ENCODE measurements around the gene LDLRAD4.

The LDLRAD4 gene

GRCh38 chr18:13577091-13577697 is 358.6 kb downstream of the LDLRAD4 start:
- Mint-ChIP-seq H3K9me3 (no peaks in the 10 kb centered on the region), H3K4me1 (ENCODE audit: low read depth) (peaks cover 65% of the 10 kb centered on the region), H3K36me3 (ENCODE audit: low read depth) (no peaks in the 10 kb centered on the region), H3K27me3 (peaks cover 3% of the 10 kb centered on the region), H3K4me3 (peak overlapping the region; percentile 76), H3K27ac (peak overlapping the region; percentile 87)

GRCh38 chr18:13577781-13578180 is 359.2 kb downstream of the LDLRAD4 start:
- Mint-ChIP-seq H3K9me3 (no peaks in the 10 kb centered on the region), H3K4me1 (ENCODE audit: low read depth) (peaks cover 65% of the 10 kb centered on the region), H3K27ac (peak overlapping the region; percentile 87), H3K4me3 (peak overlapping the region; percentile 76), H3K27me3 (peaks cover 3% of the 10 kb centered on the region), H3K36me3 (ENCODE audit: low read depth) (no peaks in the 10 kb centered on the region)

GRCh38 chr18:13578400-13578799 is 359.8 kb downstream of the LDLRAD4 start:
- peaks cover 3% of the 10 kb centered on the region for H3K27me3 Mint-ChIP-seq
- no peaks in the 10 kb centered on the region for H3K9me3 Mint-ChIP-seq
- H3K27ac Mint-ChIP-seq, result peak overlapping the region; percentile 87
- peaks cover 65% of the 10 kb centered on the region for H3K4me1 Mint-ChIP-seq (ENCODE audit: low read depth)
- peak overlapping the region; percentile 66 for H3K4me3 Mint-ChIP-seq
- no peaks in the 10 kb centered on the region for H3K36me3 Mint-ChIP-seq (ENCODE audit: low read depth)

GRCh38 chr18:13579874-13580273 is 361.3 kb downstream of the LDLRAD4 start:
- Mint-ChIP-seq H3K4me1 (ENCODE audit: low read depth) (peaks cover 69% of the 10 kb centered on the region), H3K9me3 (no peaks in the 10 kb centered on the region), H3K27me3 (peaks cover 3% of the 10 kb centered on the region), H3K36me3 (ENCODE audit: low read depth) (peaks cover 7% of the 10 kb centered on the region), H3K4me3 (peak overlapping the region; percentile 25), H3K27ac (peak overlapping the region; percentile 88)

GRCh38 chr18:13580351-13580750 is 361.8 kb downstream of the LDLRAD4 start:
- Mint-ChIP-seq H3K4me3 (no peak overlapping the region), H3K27ac (peak overlapping the region; percentile 88), H3K4me1 (ENCODE audit: low read depth) (peaks cover 69% of the 10 kb centered on the region), H3K36me3 (ENCODE audit: low read depth) (peaks cover 7% of the 10 kb centered on the region), H3K9me3 (no peaks in the 10 kb centered on the region), H3K27me3 (peaks cover 3% of the 10 kb centered on the region)

- peaks cover 7% of the 10 kb centered on the region for H3K36me3 Mint-ChIP-seq (ENCODE audit: low read depth)
Observed at GRCh38 chr18:13580991-13581390, 362.4 kb downstream of the LDLRAD4 start.

GRCh38 chr18:13581496-13582177 is 363.1 kb downstream of the LDLRAD4 start:
- H3K9me3 Mint-ChIP-seq, result no peaks in the 10 kb centered on the region
- H3K27me3 Mint-ChIP-seq, result no peaks in the 10 kb centered on the region
- H3K4me3 Mint-ChIP-seq, result no peak overlapping the region
- H3K4me1 Mint-ChIP-seq (ENCODE audit: low read depth), result peaks cover 71% of the 10 kb centered on the region
- H3K36me3 Mint-ChIP-seq (ENCODE audit: low read depth), result peaks cover 7% of the 10 kb centered on the region
- no peak overlapping the region for H3K27ac Mint-ChIP-seq

More at GRCh38 chr18:13580991-13581390, 362.4 kb downstream of the LDLRAD4 start:
- H3K9me3 Mint-ChIP-seq, result no peaks in the 10 kb centered on the region
- no peak overlapping the region for H3K27ac Mint-ChIP-seq
- H3K4me3 Mint-ChIP-seq, result no peak overlapping the region
- no peaks in the 10 kb centered on the region for H3K27me3 Mint-ChIP-seq
- H3K4me1 Mint-ChIP-seq (ENCODE audit: low read depth), result peaks cover 69% of the 10 kb centered on the region

GRCh38 chr18:13582178-13582670 is 363.7 kb downstream of the LDLRAD4 start:
- no peaks in the 10 kb centered on the region for H3K27me3 Mint-ChIP-seq
- H3K36me3 Mint-ChIP-seq (ENCODE audit: low read depth), result peaks cover 7% of the 10 kb centered on the region
- H3K27ac Mint-ChIP-seq, result no peak overlapping the region
- H3K4me1 Mint-ChIP-seq (ENCODE audit: low read depth), result peaks cover 71% of the 10 kb centered on the region
- H3K4me3 Mint-ChIP-seq, result no peak overlapping the region
- no peaks in the 10 kb centered on the region for H3K9me3 Mint-ChIP-seq

- peaks cover 69% of the 10 kb centered on the region for H3K4me1 Mint-ChIP-seq (ENCODE audit: low read depth)
- H3K9me3 Mint-ChIP-seq, result no peaks in the 10 kb centered on the region
- peaks cover 7% of the 10 kb centered on the region for H3K36me3 Mint-ChIP-seq (ENCODE audit: low read depth)
- no peak overlapping the region for H3K27ac Mint-ChIP-seq
- H3K27me3 Mint-ChIP-seq, result no peaks in the 10 kb centered on the region
- no peak overlapping the region for H3K4me3 Mint-ChIP-seq
Observed at GRCh38 chr18:13583576-13584550, 365.3 kb downstream of the LDLRAD4 start.

GRCh38 chr18:13584825-13585224 is 366.3 kb downstream of the LDLRAD4 start:
- Mint-ChIP-seq H3K4me3 (no peak overlapping the region), H3K9me3 (no peaks in the 10 kb centered on the region), H3K27ac (no peak overlapping the region), H3K27me3 (no peaks in the 10 kb centered on the region), H3K36me3 (ENCODE audit: low read depth) (peaks cover 13% of the 10 kb centered on the region), H3K4me1 (ENCODE audit: low read depth) (peaks cover 68% of the 10 kb centered on the region)

- peaks cover 68% of the 10 kb centered on the region for H3K4me1 Mint-ChIP-seq (ENCODE audit: low read depth)
- H3K27ac Mint-ChIP-seq, result peak overlapping the region; percentile 72
- H3K4me3 Mint-ChIP-seq, result peak overlapping the region; percentile 43
- H3K27me3 Mint-ChIP-seq, result no peaks in the 10 kb centered on the region
- H3K36me3 Mint-ChIP-seq (ENCODE audit: low read depth), result peaks cover 15% of the 10 kb centered on the region
- H3K9me3 Mint-ChIP-seq, result no peaks in the 10 kb centered on the region
Observed at GRCh38 chr18:13585379-13586153, 367.0 kb downstream of the LDLRAD4 start.

- H3K4me3 Mint-ChIP-seq, result peak overlapping the region; percentile 2
- H3K9me3 Mint-ChIP-seq, result no peaks in the 10 kb centered on the region
- no peaks in the 10 kb centered on the region for H3K27me3 Mint-ChIP-seq
- H3K4me1 Mint-ChIP-seq (ENCODE audit: low read depth), result peaks cover 74% of the 10 kb centered on the region
- H3K36me3 Mint-ChIP-seq (ENCODE audit: low read depth), result peaks cover 15% of the 10 kb centered on the region
- H3K27ac Mint-ChIP-seq, result no peak overlapping the region
Observed at GRCh38 chr18:13587001-13587400, 368.4 kb downstream of the LDLRAD4 start.

GRCh38 chr18:13587477-13587876 is 368.9 kb downstream of the LDLRAD4 start:
- Mint-ChIP-seq H3K27ac (peak overlapping the region; percentile 5), H3K36me3 (ENCODE audit: low read depth) (peaks cover 15% of the 10 kb centered on the region), H3K4me3 (peak overlapping the region; percentile 2), H3K9me3 (no peaks in the 10 kb centered on the region), H3K4me1 (ENCODE audit: low read depth) (peaks cover 78% of the 10 kb centered on the region), H3K27me3 (no peaks in the 10 kb centered on the region)

- Mint-ChIP-seq H3K36me3 (ENCODE audit: low read depth) (peaks cover 15% of the 10 kb centered on the region), H3K27me3 (no peaks in the 10 kb centered on the region), H3K9me3 (no peaks in the 10 kb centered on the region), H3K27ac (peak overlapping the region; percentile 78), H3K4me3 (peak overlapping the region; percentile 47), H3K4me1 (ENCODE audit: low read depth) (peaks cover 78% of the 10 kb centered on the region)
Observed at GRCh38 chr18:13587937-13588336, 369.4 kb downstream of the LDLRAD4 start.
